Testis (tissue), 3 donors: ENCODE results near the gene P2RY14. TPM values are rescaled to one million over a fixed set of nuclear protein-coding genes. Genes with fewer than 3 reads are reported as not detected.

Source experiments
- DNase-seq: peaks from one replicate; pipeline ENCODE4 v3.0.0-alpha.2; 2019
- H3K27ac ChIP-seq, 2 donors: fragments of 200-600 bp; sonication (generic); one replicate each; pipeline ENCODE4 v1.5.1; 2019
- H3K27me3 ChIP-seq: fragments of 200-600 bp; sonication (generic); one replicate; pipeline ENCODE4 v1.5.1; 2019
- H3K36me3 ChIP-seq: fragments of 200-600 bp; sonication (generic); one replicate; pipeline ENCODE4 v1.5.1; 2017; ENCODE audit warnings: low read depth; ENCODE audit errors: missing control alignments
- H3K4me1 ChIP-seq: fragments of 200-600 bp; sonication (generic); one replicate; pipeline ENCODE4 v1.5.1; 2019
- H3K4me3 ChIP-seq, 2 donors: fragments of 200-600 bp; sonication (generic); one replicate each; pipeline ENCODE4 v1.5.1; 2017 to 2019
- H3K9me3 ChIP-seq: fragments of 200-600 bp; sonication (generic); one replicate; pipeline ENCODE4 v1.5.1; 2017
- CTCF ChIP-seq, 3 experiments: fragments of 450-650 bp in 2 of 3; fragments of 200-600 bp in 1 of 3; sonication (generic) in 1 of 3; IDR thresholded peaks; one replicate each; pipeline ENCODE4 v1.5.1; 2016 to 2019; ENCODE audit warnings: antibody characterized with exemption in 3 of 3, mild to moderate bottlenecking in 2 of 3, moderate library complexity in 1 of 3
- POLR2A ChIP-seq: fragments of 450-650 bp; IDR thresholded peaks from one replicate; pipeline ENCODE4 v1.6.1; 2017; ENCODE audit warnings: antibody characterized with exemption, mild to moderate bottlenecking, moderate library complexity
- WGBS, 2 donors: methylation state at CpG; one replicate each; pipeline ENCODE4 v1.1.5; 2018; 5-methylcytosine and 5-hydroxymethylcytosine counted together
- intact Hi-C: fragments of 100-400 bp; cut with DNase I; formaldehyde crosslinking; loops from one replicate; pipeline ENCODE4 v1.15.1; 2023; ENCODE audit warnings: low total_unique reads
- polyA plus RNA-seq: library from polyadenylated mRNA; stranded (reverse); fragments of 350-450 nt; fragmentation: Illumina TruSeq; extraction: RNeasy Lipid Tissue Mini Kit (QIAGEN cat#74804); gene quantifications from one replicate; pipeline ENCODE4 v1.2.3, GENCODE V29; 2014; ENCODE audit warnings: low read depth, low replicate concordance; ENCODE audit not compliant: insufficient read depth
- total RNA-seq, 2 donors: library from RNA; depleted of rRNA; stranded (reverse); fragments of >200 nt; gene quantifications; one replicate each; pipeline ENCODE4 v1.2.3, GENCODE V29; 2016

P2RY14 gene
- total and polyA plus RNA-seq, 3 donors from 2014 or later, result 0.47 to 0.79 (median 0.50) TPM

- no peak for DNase-seq
- intact Hi-C loops, result no loop called here
- H3K9me3 ChIP-seq, result no peaks in the 10 kb centered on the region
- no peak overlapping the region for H3K4me3 ChIP-seq
- no peaks in the 10 kb centered on the region for H3K36me3 ChIP-seq
- H3K4me1 ChIP-seq, result no peaks in the 10 kb centered on the region
- no peaks in the 10 kb centered on the region for H3K27me3 ChIP-seq
- TF ChIP-seq POLR2A, result no peak
- no peak for TF ChIP-seq CTCF (IDR thresholded peaks at IDR 0.05)
- WGBS, 2 donors, result 72 to 79% methylated on average over 5 of the region's 5 CpGs
- H3K27ac ChIP-seq, result no peak overlapping the region
These were observed 95.1 kb downstream of the P2RY14 start for GRCh38 chr3:151183265-151183671.

GRCh38 chr3:151182349-151183079, 95.8 kb downstream of the P2RY14 start:
- intact Hi-C loops, result no loop called here
- Histone ChIP-seq H3K9me3 (no peaks in the 10 kb centered on the region), H3K27me3 (no peaks in the 10 kb centered on the region), H3K27ac (no peak overlapping the region), H3K4me3 (no peak overlapping the region), H3K4me1 (no peaks in the 10 kb centered on the region), H3K36me3 (no peaks in the 10 kb centered on the region)
- no peak for DNase-seq
- WGBS, 2 donors, result 57 to 70% methylated on average over 5 of the region's 5 CpGs
- TF ChIP-seq CTCF (IDR thresholded peaks at IDR 0.05) (no peak), POLR2A (no peak)

GRCh38 chr3:151178208-151178845, 100.0 kb downstream of the P2RY14 start:
- Histone ChIP-seq H3K27me3 (no peaks in the 10 kb centered on the region), H3K4me3 (no peak overlapping the region), H3K9me3 (no peaks in the 10 kb centered on the region), H3K4me1 (no peaks in the 10 kb centered on the region), H3K27ac (no peak overlapping the region), H3K36me3 (no peaks in the 10 kb centered on the region)
- no peak for DNase-seq
- 62 to 79% methylated on average over 2 of the region's 2 CpGs for WGBS, 2 donors
- TF ChIP-seq POLR2A (no peak), CTCF (IDR thresholded peaks at IDR 0.05) (no peak)
- intact Hi-C loops, result no loop called here

- no peak for DNase-seq
- intact Hi-C loops, result no loop called here
- Histone ChIP-seq H3K4me1 (no peaks in the 10 kb centered on the region), H3K36me3 (no peaks in the 10 kb centered on the region), H3K27me3 (no peaks in the 10 kb centered on the region), H3K4me3 (no peak overlapping the region), H3K9me3 (no peaks in the 10 kb centered on the region), H3K27ac (no peak overlapping the region)
- TF ChIP-seq POLR2A, result no peak
- no peak for TF ChIP-seq CTCF (IDR thresholded peaks at IDR 0.05)
- WGBS, 2 donors, result 97 to 100% methylated on average over 2 of the region's 2 CpGs
These were observed 102.4 kb downstream of the P2RY14 start for GRCh38 chr3:151175952-151176351.
